Measurements from ENCODE around the gene SDHB.

SDHB gene

GRCh38 chr1:17011092-17011438 lies 42.8 kb downstream of the SDHB start (continued):
- 0 out of 2 replicates have a peak, but pooled peaks have one; percentile 12 for TF ChIP-seq PRDM10 (tag by site-specific recombination; IDR thresholded peaks at IDR 0.05)
- no peak for TF ChIP-seq ZXDB (tag by site-specific recombination; IDR thresholded peaks at IDR 0.05)
- TF ChIP-seq ZNF248 (tag by site-specific recombination; IDR thresholded peaks at IDR 0.05), result no peak
- TF ChIP-seq SALL2 (tag by site-specific recombination; IDR thresholded peaks at IDR 0.05; ENCODE audit: borderline replicate concordance), result no peak
- TF ChIP-seq ZSCAN30 (tag by site-specific recombination; IDR thresholded peaks at IDR 0.05), result no peak
- TF ChIP-seq CTCF (tag by site-specific recombination; IDR thresholded peaks at IDR 0.05), result peak; percentile 19; the same call in 1 of the 2 replicates
- TF ChIP-seq ZNF580 (tag by site-specific recombination; IDR thresholded peaks at IDR 0.05), result no peak
- TF ChIP-seq ZNF561 (tag by site-specific recombination; IDR thresholded peaks at IDR 0.05; ENCODE audit: borderline replicate concordance), result peak; percentile 15; the same call in 1 of the 2 replicates
- TF ChIP-seq ZBTB11 (tag by site-specific recombination; conservative IDR thresholded peaks at IDR 0.05; ENCODE audit: low read depth), result no peak
- no peak for TF ChIP-seq ZNF645 (tag by site-specific recombination; IDR thresholded peaks at IDR 0.05)
- TF ChIP-seq ZNF391 (tag by site-specific recombination; IDR thresholded peaks at IDR 0.05; ENCODE audit: borderline replicate concordance, low read depth), result no peak
- peak; percentile 26; the same call in 1 of the 2 replicates for TF ChIP-seq ZEB2 (tag by site-specific recombination; IDR thresholded peaks at IDR 0.05)
- TF ChIP-seq ZNF677 (tag by site-specific recombination; IDR thresholded peaks at IDR 0.05), result no peak
- peak; percentile 58; the same call in 1 of the 2 replicates for TF ChIP-seq PATZ1 (tag by site-specific recombination; IDR thresholded peaks at IDR 0.05)
- peak; percentile 68 for TF ChIP-seq ZBTB20 (tag by site-specific recombination; IDR thresholded peaks at IDR 0.05)
- no peak for TF ChIP-seq ZNF521 (tag by site-specific recombination; IDR thresholded peaks at IDR 0.05)
- peak; percentile 43; the same call in 1 of the 2 replicates for TF ChIP-seq SP3 (tag by site-specific recombination; IDR thresholded peaks at IDR 0.05)
- no peak for TF ChIP-seq ZNF114 (tag by site-specific recombination; IDR thresholded peaks at IDR 0.05)
- TF ChIP-seq TCF7L2 (IDR thresholded peaks at IDR 0.05; ENCODE audit: borderline replicate concordance, low read depth, low read length), result no peak
- TF ChIP-seq ZNF558 (tag by site-specific recombination; IDR thresholded peaks at IDR 0.05), result no peak
- TF ChIP-seq ZNF341 (tag by site-specific recombination; IDR thresholded peaks at IDR 0.05; ENCODE audit: low read depth), result no peak
- no peak for TF ChIP-seq ZNF529 (tag by site-specific recombination; IDR thresholded peaks at IDR 0.05; ENCODE audit: insufficient replicate concordance)
- TF ChIP-seq ZNF157 (tag by site-specific recombination; IDR thresholded peaks at IDR 0.05), result no peak
- TF ChIP-seq ZNF785 (tag by site-specific recombination; IDR thresholded peaks at IDR 0.05), result no peak
- TF ChIP-seq HOXC10 (CRISPR knock-in tag; IDR thresholded peaks at IDR 0.05), result no peak
- TF ChIP-seq KLF1 (tag by site-specific recombination; IDR thresholded peaks at IDR 0.05), result peak; percentile 91
- no peak for TF ChIP-seq TRIM28 (IDR thresholded peaks at IDR 0.05; ENCODE audit: borderline replicate concordance, low read length)
- TF ChIP-seq ZNF239 (tag by site-specific recombination; IDR thresholded peaks at IDR 0.05), result no peak

All from HEK293 (cell line).